Sigmoid colon (tissue), 4 donors: ENCODE results near the gene EHD4.

Source experiments
- CTCF ChIP-seq, 4 experiments: fragments of 450-650 bp in 3 of 4; fragments of 200-600 bp in 1 of 4; IDR thresholded peaks; one replicate each; pipeline ENCODE4 v1.5.1; 2016 to 2019; ENCODE audit warnings: antibody characterized with exemption in 4 of 4, mild to moderate bottlenecking in 3 of 4, moderate library complexity in 2 of 4
- POLR2A ChIP-seq, 2 donors: fragments of 450-650 bp; IDR thresholded peaks; one replicate each; pipeline ENCODE4 v1.6.1; 2016; ENCODE audit warnings: antibody characterized with exemption in 2 of 2, mild to moderate bottlenecking in 2 of 2, moderate library complexity in 2 of 2
- POLR2AphosphoS5 ChIP-seq, 4 donors: sonication (generic); formaldehyde crosslinking; IDR thresholded peaks; one replicate each; pipeline ENCODE4 v1.6.1; 2017; ENCODE audit warnings: antibody characterized with exemption in 4 of 4

DNA sequence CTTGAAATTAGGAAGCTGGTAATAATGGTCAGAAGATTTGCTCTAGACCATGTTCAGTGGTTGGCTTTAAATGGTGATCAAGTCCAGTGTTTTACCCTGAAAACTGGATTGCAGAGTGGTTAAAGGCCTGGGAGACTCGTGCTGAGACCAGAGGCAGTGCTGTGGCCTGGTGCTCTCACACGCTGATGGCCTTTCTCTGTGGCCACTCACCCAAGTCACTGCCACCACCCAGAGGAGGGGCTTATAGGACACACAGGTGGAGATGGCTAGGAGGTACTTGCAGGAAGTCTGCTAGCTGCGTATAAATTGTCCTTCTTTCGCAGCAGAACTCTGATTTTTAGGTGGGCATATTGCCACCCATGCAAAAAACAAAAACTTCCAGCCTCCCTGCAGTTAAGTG, 6.2 kb upstream of the EHD4 start:
- TF ChIP-seq CTCF (IDR thresholded peaks at IDR 0.05), result no peak
- TF ChIP-seq POLR2AphosphoS5 (IDR thresholded peaks at IDR 0.05), result no peak
- TF ChIP-seq POLR2A (IDR thresholded peaks at IDR 0.05), result no peak
